SK-N-DZ (cell line): ENCODE data around the gene ARHGAP8. TPM values are rescaled to one million over a fixed set of nuclear protein-coding genes. Genes with fewer than 3 reads are reported as not detected.
A peak's percentile ranks its signal among the peaks of the same experiment; 100 is the strongest.

Experiments
- DNase-seq: peaks from one replicate; pipeline ENCODE4 v3.0.0-alpha.2; 2015; ENCODE audit warnings: low spot score
- polyA plus RNA-seq, 2 experiments: library from polyadenylated mRNA; depleted of rRNA; stranded (reverse); fragments of >200 nt; gene quantifications; 2 replicates each; pipeline ENCODE4 v1.2.3, GENCODE V29; 2014

Gene ARHGAP8
- polyA plus RNA-seq (2014; cell fraction: cytosol; rRNA removed): not detected in 2 replicates
- polyA plus RNA-seq (2014; cell fraction: nucleus; rRNA removed): not detected in 2 replicates

DNA sequence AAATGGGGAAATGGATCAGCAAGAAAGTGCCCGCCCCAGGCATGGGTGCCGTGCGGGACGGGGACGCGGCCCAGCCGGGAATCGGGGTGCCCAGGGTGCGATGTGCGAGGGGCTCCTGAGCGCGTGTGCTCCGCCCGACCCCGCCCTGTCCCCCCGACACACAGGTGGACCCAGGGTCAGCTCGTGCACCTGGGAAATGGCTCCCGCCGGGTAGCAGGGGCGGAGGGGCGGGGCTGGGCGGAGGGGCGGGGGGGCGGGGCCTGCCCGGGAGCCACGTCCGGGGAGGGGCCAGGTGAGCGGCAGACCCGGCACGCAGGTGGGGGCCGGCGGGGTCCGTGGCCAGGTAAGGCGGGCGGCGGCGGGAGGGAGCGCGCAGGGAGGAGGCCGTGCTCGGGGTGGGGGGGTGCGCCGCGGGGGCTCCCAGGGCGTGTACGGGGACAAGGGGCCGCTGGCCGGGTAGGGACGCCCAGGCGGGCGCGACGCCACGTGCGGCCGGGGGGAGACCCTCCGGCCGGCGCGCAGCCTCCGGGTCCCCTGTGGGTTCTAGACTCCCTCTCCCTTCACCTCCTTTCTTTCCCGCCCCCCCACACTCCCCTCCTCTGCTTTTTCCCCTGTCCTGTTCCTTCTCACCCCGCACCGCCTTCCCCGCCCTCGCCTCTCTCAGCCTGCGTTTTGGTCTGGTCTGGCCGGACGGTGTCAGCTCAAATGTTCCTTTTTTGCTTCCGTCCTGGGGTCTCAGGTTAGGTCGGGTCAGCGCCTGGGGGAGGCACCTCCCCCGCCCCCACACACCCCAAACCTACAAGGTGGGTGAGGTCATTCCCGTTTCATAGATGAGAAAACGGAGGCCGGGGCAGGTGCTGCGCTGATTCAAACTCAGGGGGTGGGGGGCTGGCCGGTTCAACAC is at the start of gene ARHGAP8:
ARHGAP8 (plus strand) TSS at position 291 of the 904 bp plus-strand sequence. CDS start 33,953 bp downstream, outside the sequence.
- no peak for DNase-seq

DNA sequence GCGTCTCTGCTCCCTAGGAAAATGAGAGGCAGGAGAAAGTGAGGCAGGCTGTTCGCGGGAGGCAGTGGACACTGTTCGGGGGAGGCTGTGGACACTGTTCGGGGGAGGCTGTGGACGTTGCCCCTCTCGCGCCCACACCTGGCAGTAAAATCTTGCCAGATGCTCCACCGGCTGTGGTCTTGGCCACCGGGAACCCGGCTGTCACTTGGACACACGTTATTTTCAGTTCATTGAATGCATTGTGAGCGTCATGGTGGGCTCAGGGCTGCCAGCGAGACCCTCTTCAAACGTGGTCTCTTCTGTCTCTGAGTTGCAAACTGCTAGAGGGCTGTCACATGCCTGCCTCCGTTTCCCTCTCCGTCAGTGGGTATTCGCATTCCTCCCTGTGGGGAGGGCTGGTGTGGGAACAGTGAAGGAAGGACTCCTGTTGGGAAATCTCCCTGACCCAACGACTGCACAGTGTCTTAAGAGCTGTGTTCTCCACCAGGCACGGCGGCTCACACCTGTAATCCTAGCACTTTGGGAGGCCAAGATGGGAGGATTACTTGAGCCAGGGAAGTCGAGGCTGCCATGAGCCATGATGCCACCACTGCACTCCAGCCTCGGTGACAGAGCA is 49.0 kb upstream of the ARHGAP8 start:
- DNase-seq: no peak

- no peak for DNase-seq
These were observed 48.0 kb upstream of the ARHGAP8 start for GRCh38 chr22:44704159-44705021.

GRCh38 chr22:44705022-44705297 is 47.4 kb upstream of the ARHGAP8 start:
- no peak for DNase-seq

GRCh38 chr22:44706488-44706887 is 45.9 kb upstream of the ARHGAP8 start:
- no peak for DNase-seq

DNA sequence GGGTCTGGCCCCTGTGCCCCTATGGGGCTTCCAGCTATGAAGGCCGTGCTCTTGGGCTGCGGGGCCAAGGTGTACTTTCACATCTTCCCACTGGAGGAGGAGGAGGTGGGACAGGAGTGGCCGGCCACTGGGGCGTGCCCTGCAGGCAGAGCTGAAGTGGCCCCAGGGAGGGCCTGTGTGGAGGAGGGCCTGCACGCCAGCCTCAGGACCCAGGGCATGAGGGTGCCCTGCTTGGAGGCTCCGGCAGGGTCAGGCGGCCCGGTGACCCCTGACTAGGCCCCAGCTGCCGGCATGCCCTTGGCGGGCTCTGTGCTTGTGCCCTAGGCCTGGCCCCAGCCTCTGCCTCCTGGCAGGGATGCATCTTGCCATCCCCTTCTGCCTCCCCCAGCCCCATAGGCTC is 45.2 kb upstream of the ARHGAP8 start:
- no peak for DNase-seq

- no peak for DNase-seq
These were observed 44.6 kb upstream of the ARHGAP8 start for GRCh38 chr22:44707752-44708151.

- DNase-seq: no peak
These were observed 42.4 kb upstream of the ARHGAP8 start for GRCh38 chr22:44709881-44710392.

DNA sequence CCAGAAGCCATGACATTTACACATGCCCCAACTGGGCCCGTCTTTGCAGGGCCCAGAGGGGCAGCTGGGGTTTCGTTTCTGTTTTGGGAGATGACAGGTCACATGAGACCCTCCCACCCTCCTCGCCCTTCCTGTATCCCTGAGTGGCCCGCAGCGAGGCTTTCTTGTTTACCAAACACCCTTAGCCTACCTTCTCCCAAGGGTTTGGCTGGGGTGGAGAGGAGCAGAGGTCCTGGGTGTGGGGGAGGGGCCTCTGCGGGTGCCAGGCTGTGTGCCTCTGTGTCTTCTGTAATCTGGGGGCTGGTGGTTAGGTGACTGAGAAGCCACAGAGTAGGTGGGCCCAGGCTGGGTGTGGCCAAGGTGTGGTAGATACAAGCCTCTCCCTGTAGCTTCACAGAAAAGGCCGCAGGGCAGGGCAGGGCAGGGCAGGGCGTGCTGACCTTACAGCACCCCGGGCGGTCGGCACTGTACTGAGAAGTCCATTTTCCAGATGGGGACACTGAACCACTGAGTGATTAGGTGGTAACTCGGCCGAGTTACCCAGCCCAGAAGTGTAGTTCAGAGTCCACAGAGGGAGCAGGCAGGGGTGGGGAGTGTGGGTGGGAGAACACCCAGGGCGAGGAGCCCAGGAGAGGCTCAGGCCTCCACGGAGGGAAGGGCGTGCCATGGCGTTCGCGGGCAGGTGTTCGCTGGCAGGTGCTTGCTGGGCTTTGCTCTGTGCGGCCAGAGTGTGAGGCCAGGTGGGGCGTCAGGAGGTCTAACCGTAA is 41.7 kb upstream of the ARHGAP8 start:
- no peak for DNase-seq

GRCh38 chr22:44711241-44711560 is 41.2 kb upstream of the ARHGAP8 start:
- DNase-seq: no peak

GRCh38 chr22:44711690-44712555 is 40.5 kb upstream of the ARHGAP8 start:
- DNase-seq: no peak

GRCh38 chr22:44712962-44713361 is 39.4 kb upstream of the ARHGAP8 start:
- no peak for DNase-seq

- DNase-seq: no peak
These were observed 37.5 kb upstream of the ARHGAP8 start for GRCh38 chr22:44714703-44715350.

DNA sequence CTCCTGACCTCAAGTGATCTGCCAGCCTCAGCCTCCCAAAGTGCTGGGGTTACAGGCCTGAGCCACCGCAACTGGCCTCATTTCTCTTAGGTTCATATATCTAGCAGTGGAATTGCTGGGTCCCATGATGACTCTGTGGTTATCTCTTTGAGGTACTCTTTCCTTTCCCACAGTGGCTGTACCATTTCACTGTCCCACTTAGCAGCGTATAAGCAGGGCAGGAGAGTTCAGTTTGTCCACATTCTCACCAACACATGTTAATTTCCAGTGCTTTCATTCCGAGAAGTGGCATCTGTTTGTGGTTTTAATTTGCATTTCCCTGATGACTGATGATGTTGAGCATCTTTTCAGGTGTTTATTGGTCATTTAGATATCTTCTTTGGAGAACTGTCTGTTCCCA is 34.0 kb upstream of the ARHGAP8 start:
- no peak for DNase-seq

DNA sequence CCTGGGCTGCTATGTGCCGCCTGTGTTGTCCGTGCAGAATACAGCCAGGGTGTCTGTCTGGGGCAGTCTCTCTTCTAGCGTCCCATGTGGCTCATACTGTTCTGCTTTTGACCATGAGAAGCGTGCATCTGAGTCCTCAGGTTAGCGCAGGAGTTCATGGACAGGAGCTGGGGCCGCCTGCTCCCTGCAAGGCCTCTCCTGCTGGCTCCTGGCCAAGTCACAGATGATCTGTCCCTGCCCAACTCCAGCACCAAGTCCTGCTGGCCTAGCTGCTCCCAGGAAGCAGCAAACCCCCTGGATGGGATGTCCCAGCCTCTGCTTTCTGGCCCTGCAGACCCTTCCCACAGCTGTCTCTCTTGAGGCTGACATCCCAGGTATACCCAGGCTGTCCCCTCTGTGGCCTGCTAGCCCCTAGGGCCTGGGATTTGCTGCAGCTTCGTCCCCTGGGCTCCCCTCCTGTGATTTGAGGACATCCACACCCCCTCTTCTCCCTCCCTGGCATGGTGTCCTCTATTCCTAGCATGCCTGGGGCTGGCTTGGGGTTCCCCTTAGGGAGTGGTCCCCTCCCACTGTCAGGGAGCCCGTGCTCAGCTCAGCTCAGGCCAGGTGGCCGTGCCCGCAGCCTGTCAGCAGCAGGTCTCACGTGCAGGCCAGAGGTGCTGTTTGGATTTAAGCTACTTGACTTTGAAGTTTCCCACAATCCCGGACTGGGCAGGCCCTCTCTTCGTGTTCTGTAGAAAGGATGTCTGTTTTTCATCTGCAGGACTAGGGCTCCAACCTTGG is 32.6 kb upstream of the ARHGAP8 start:
- no peak for DNase-seq

DNA sequence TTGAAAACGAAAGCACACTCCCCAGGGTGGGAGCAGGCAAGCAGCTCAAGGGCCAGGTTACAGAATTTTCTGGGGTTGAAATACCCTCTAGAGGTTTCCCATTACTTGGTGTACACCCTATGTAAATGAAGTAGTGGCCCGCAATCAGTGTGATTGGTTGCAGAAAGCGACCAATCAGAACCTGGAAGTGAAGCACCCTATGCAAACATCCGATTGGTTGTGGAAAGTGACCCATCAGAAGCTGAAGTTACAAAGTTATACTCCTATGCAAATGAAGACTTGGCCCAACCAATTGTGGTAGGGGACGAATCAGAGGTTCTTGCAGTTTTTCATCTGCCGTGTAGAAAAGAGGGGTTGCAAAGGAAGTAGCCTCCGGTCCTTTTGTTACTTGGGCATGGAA is 31.2 kb upstream of the ARHGAP8 start:
- no peak for DNase-seq

DNA sequence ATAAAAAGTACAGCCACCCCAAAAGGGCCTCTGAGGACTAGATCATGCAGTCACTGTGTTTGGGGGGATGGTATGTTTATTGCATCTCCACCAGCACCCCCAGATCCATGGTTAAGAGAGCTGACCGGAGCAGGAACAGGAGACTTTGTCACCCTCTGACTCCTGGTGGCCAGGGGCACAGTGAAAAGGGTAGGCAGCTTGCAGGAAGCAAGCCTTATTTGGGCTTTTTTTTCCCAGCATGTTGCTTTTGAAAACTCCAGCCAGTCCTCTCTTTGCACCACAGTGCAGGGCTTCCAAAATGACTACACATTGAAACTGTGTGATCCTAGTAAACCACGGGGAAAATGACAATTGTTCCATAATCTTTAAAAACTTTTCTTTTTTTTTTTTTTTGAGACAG is 29.8 kb upstream of the ARHGAP8 start:
- DNase-seq: no peak

DNA sequence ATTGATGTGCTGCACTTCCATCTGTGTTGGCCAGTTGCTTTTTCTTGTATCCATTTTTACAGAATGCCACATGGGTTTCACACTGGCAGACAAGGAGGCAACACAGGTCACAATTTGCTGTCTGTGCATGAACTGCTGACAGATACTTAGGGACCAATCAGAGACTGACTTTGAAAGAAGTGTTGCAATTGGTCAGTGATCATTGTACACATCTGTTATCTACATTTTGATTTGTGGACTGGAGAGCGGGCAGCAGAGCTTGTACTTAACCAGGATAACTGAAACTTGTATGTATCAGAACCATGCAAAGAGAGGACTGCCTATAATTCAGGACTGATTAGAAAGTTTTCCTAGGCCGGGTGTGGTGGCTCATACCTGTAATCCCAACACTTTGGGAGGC is 28.6 kb upstream of the ARHGAP8 start:
- peak; percentile 52 for DNase-seq

DNA sequence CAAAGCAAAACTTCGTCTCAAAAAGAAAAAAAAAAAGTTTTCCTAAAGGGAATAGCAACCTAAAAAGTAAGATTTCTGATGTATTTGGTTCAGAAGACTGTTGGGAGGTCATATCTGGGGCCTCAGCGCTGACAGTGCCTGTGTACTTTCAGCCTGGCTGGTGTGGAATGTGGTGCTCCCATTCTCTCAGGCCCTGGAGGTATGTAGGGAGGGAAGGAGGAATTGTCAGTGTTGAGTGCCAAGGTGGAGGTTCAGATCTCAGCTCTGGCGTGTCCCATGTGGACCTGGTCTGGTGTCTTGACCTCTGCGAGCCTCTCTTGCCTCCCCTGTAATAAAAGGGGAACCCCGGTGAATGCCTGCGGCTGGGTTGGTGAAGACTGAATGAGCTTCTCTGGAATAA is 28.0 kb upstream of the ARHGAP8 start:
- no peak for DNase-seq
